K562 (cell line): ENCODE results near the gene ROBO1. TPM values are rescaled to one million over a fixed set of nuclear protein-coding genes. Genes with fewer than 3 reads are reported as not detected.

Experiments used
- ATAC-seq: fragments of 200-7000 bp; cut with Tn5 transposase; 3 replicates; pipeline ENCODE4 v1.9.1; 2020; ENCODE audit warnings: moderate library complexity
- BruUV-seq: library from RNA; stranded (reverse); fragments of 400-500 nt; replicated peaks from 2 replicates; lab custom pipeline; 2021; lab: Mats Ljungman, UMichigan
- CTCF ChIA-PET: fragments of 300-600 bp; formaldehyde crosslinking; extraction: SDS; loops from one replicate; lab custom pipeline; 2021; ENCODE audit warnings: low intra/inter-chr PET ratio; lab: Yijun Ruan, JAX
- POLR2A ChIA-PET: fragments of 300-600, 350-650 bp; sonication (Branson Sonifier 250); formaldehyde crosslinking; extraction: SDS; loops from one replicate; lab custom pipeline; 2021; ENCODE audit warnings: antibody characterized with exemption, inconsistent platforms; lab: Yijun Ruan, JAX
- DNase-seq, 4 experiments: peaks; one replicate each; pipeline versions ENCODE4 v3.0.0 to v3.0.0-alpha.2; 2011 to 2018; ENCODE audit warnings: low spot score in 3 of 4, mixed read lengths in 3 of 4; ENCODE audit errors: extremely low read depth in 1 of 4
- FAIRE-seq: peaks from 2 replicates; lab custom pipeline; 2011; peaks lifted over from hg19 to GRCh38; lab: Jason Lieb, UNC
- H2AFZ ChIP-seq: 2 replicates; pipeline ENCODE4 v1.6.0; 2011; ENCODE audit warnings: low read depth, low read length, control low read depth, inconsistent platforms
- H3K27ac ChIP-seq: fragments of 200-600 bp; 3 replicates; pipeline ENCODE4 v1.8.0; 2011; ENCODE audit warnings: low read depth, mild to moderate bottlenecking, control low read depth, inconsistent platforms, low read length, moderate library complexity, mixed read lengths; ENCODE audit errors: extremely low read depth
- H3K27me3 ChIP-seq, 2 experiments: fragments of 300-600 bp in 1 of 2; 2 replicates in 1 of 2; 3 replicates in 1 of 2; pipeline versions ENCODE4 v1.6.0 to v1.8.0; 2011; ENCODE audit warnings: inconsistent platforms in 2 of 2, low read length in 2 of 2, mild to moderate bottlenecking in 1 of 2, mixed read lengths in 1 of 2, moderate library complexity in 1 of 2; ENCODE audit not compliant: control insufficient read depth in 2 of 2, insufficient read depth in 2 of 2
- H3K36me3 ChIP-seq: fragments of 300-600 bp; 3 replicates; pipeline ENCODE4 v1.8.0; 2011; ENCODE audit warnings: mild to moderate bottlenecking, low read length, inconsistent platforms; ENCODE audit not compliant: control insufficient read depth, insufficient read depth
- H3K4me1 ChIP-seq, 2 experiments: fragments of 200-600 bp in 1 of 2; replicated peaks in 1 of 2; 2 replicates in 1 of 2; 3 replicates in 1 of 2; pipeline versions ENCODE4 v1.5.1 to v1.8.0; 2011; ENCODE audit warnings: inconsistent platforms in 2 of 2, low read length in 2 of 2, mild to moderate bottlenecking in 1 of 2, mixed read lengths in 1 of 2, moderate library complexity in 1 of 2; ENCODE audit not compliant: control insufficient read depth in 2 of 2, insufficient read depth in 2 of 2
- H3K4me2 ChIP-seq: 2 replicates; pipeline ENCODE4 v1.6.1; 2011; ENCODE audit warnings: low read length, control low read depth, inconsistent platforms, mixed read lengths; ENCODE audit not compliant: insufficient read depth
- H3K4me3 ChIP-seq: fragments of 200-600 bp; sonication (generic), shearing (Covaris generic); 2 replicates; pipeline ENCODE4 v1.5.1; 2016; ENCODE audit warnings: control low read depth, inconsistent platforms
- H3K79me2 ChIP-seq: fragments of 200-600 bp; 3 replicates; pipeline ENCODE4 v1.8.0; 2011; ENCODE audit warnings: low read length, inconsistent platforms; ENCODE audit not compliant: control insufficient read depth, insufficient read depth
- H3K9ac ChIP-seq, 2 experiments: 2 replicates each; pipeline versions ENCODE4 v1.6.0 to v1.6.1; 2011; ENCODE audit warnings: low read depth in 2 of 2, low read length in 2 of 2, control low read depth in 1 of 2, inconsistent platforms in 1 of 2, mild to moderate bottlenecking in 1 of 2, mixed read lengths in 1 of 2; ENCODE audit not compliant: insufficient read depth in 1 of 2
- H3K9me1 ChIP-seq: one replicate; pipeline ENCODE4 v1.6.0; 2011; ENCODE audit warnings: inconsistent platforms, mild to moderate bottlenecking, low read length, moderate library complexity; ENCODE audit not compliant: control insufficient read depth, insufficient read depth
- H3K9me3 ChIP-seq: replicated peaks from 2 replicates; pipeline ENCODE4 v1.5.1; 2011; ENCODE audit warnings: low read depth, low read length, inconsistent platforms; ENCODE audit not compliant: control insufficient read depth, insufficient read depth
- H4K20me1 ChIP-seq: replicated peaks from 2 replicates; pipeline ENCODE4 v1.6.1; 2011; ENCODE audit warnings: low read length, inconsistent platforms, mixed read lengths; ENCODE audit not compliant: control insufficient read depth, insufficient read depth
- CREB3L1 ChIP-seq: fragments of 450-650 bp; IDR thresholded peaks from 2 replicates; pipeline ENCODE4 v1.6.1; 2014; ENCODE audit warnings: low read depth, mild to moderate bottlenecking, moderate library complexity, borderline replicate concordance
- HDGF ChIP-seq: fragments of 450-650 bp; IDR thresholded peaks from 2 replicates; pipeline ENCODE4 v1.6.1; 2016
- HMGN3 ChIP-seq: IDR thresholded peaks from 2 replicates; pipeline ENCODE4 v1.6.1; 2011; ENCODE audit warnings: borderline replicate concordance, low read depth, mild to moderate bottlenecking, mixed read lengths, low read length; ENCODE audit not compliant: insufficient read length; ENCODE audit errors: extremely low read depth
- MNT ChIP-seq, 2 experiments: fragments of 450-650 bp; conservative IDR thresholded peaks; 2 replicates each; pipeline ENCODE4 v1.6.1; 2017; ENCODE audit warnings: mild to moderate bottlenecking in 2 of 2, moderate library complexity in 2 of 2
- WGBS: fragments of 100-300 bp; shearing (Covaris generic); methylation state at CpG from one replicate; pipeline ENCODE4 v1.1.6; 2016; ENCODE audit warnings: low coverage, mixed read lengths; ENCODE audit not compliant: insufficient coverage; ENCODE audit errors: missing lambda C conversion rate; 5-methylcytosine and 5-hydroxymethylcytosine counted together
- in situ Hi-C: fragments of 300-500 bp; cut with MboI; formaldehyde crosslinking; loops from 4 replicates; pipeline ENCODE4 v1.15.0; 2018; ENCODE audit warnings: inconsistent platforms, mixed read lengths
- intact Hi-C: fragments of 100-400 bp; cut with micrococcal nuclease; formaldehyde crosslinking; loops from 2 replicates; pipeline ENCODE4 v1.14.2; 2022
- polyA plus RNA-seq, 8 experiments: library from polyadenylated mRNA; depleted of rRNA in 4 of 8; stranded (reverse) in 5 of 8; unstranded in 3 of 8; fragments of >200 nt; fragmentation: Nextera tagmentation in 2 of 8; fragmentation: Illumina TruSeq in 1 of 8; extraction: Ambion mirVana in 2 of 8; extraction: Trizol in 1 of 8; gene quantifications; 2 replicates each; pipeline versions ENCODE4 v1.2.1 to v1.2.3, GENCODE V29; 2011 to 2014; ENCODE audit warnings: inconsistent platforms in 1 of 8, missing spikeins in 1 of 8
- total RNA-seq, 7 experiments: library from RNA; depleted of rRNA in 6 of 7; stranded (reverse); fragments of >200 nt in 6 of 7; fragmentation: Illumina TruSeq in 2 of 7; extraction: Trizol in 2 of 7; gene quantifications; 2 replicates each; pipeline versions ENCODE4 v1.2.1 to v1.2.3, GENCODE V29; 2011 to 2021; ENCODE audit warnings: low replicate concordance in 1 of 7

The ROBO1 gene
- total and polyA plus RNA-seq, 9 of the 15 experiments (the other 6 are each of a cell fraction or from before 2014, with no cell fraction given): 0.01 to 0.53 (median 0.17) TPM; not detected in 5

GRCh38 chr3:78834910-78835309, 932.9 kb downstream of the ROBO1 start (continued):
- TF ChIP-seq HMGN3 (no peak), CREB3L1 (no peak)

GRCh38 chr3:78832785-78833204, 935.0 kb downstream of the ROBO1 start:
- in situ Hi-C loops: no loop called here
- Histone ChIP-seq H3K9ac (no peak overlapping the region), H3K27ac (no peak overlapping the region), H3K9me1 (no peaks in the 10 kb centered on the region), H3K27me3 (no peaks in the 10 kb centered on the region), H3K79me2 (no peaks in the 10 kb centered on the region), H4K20me1 (no peaks in the 10 kb centered on the region), H3K4me3 (no peak overlapping the region), H2AFZ (no peak overlapping the region), H3K9me3 (no peaks in the 10 kb centered on the region), H3K4me2 (no peak overlapping the region), H3K36me3 (no peaks in the 10 kb centered on the region), H3K4me1 (no peaks in the 10 kb centered on the region)
- 3% methylated on average over 5 of the region's 5 CpGs for WGBS
- no TSS peak for BruUV-seq
- CTCF ChIA-PET: no interaction called here
- DNase-seq (no peak), FAIRE-seq (no peak), ATAC-seq (no peak)
- TF ChIP-seq MNT (conservative IDR thresholded peaks at IDR 0.05) (no peak), HDGF (no peak)
- POLR2A ChIA-PET: no interaction called here
- intact Hi-C loops: no loop called here
